ENCODE results near the gene HTR3C.
A peak's percentile ranks its signal among the peaks of the same experiment; 100 is the strongest.
"Not testable (repeated sequence)": the region's sequence is repeated elsewhere in the genome, so short reads cannot be mapped to it uniquely, and the experiment has no call there.

Gene HTR3C, protein sequence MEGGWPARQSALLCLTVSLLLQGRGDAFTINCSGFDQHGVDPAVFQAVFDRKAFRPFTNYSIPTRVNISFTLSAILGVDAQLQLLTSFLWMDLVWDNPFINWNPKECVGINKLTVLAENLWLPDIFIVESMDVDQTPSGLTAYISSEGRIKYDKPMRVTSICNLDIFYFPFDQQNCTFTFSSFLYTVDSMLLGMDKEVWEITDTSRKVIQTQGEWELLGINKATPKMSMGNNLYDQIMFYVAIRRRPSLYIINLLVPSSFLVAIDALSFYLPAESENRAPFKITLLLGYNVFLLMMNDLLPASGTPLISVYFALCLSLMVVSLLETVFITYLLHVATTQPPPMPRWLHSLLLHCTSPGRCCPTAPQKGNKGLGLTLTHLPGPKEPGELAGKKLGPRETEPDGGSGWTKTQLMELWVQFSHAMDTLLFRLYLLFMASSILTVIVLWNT

DNA sequence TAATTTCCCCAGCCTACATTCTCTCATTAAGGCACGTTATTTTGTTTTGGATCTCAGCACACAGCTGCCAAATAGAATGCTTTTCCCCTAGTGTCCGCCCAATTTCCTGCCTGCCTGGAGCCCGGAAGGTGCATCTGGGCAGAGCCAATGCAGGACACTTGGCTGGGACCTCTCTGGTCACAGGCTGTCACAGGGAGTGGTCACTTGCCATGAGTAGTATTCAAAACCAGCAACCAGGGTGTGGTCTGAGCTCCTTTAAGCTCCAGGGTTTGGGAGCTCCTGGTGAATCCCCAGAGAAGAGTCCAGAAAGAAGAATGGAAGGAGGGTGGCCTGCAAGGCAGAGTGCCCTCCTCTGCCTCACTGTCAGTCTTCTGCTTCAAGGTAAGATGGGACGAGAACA, at the start of gene HTR3C:
Gene HTR3C (plus strand): TSS at position 281 of the 400 bp plus-strand sequence. CDS start 34 bp downstream, at position 315.
- DNase-seq (ENCODE audit: low spot score), result no peak

DNA sequence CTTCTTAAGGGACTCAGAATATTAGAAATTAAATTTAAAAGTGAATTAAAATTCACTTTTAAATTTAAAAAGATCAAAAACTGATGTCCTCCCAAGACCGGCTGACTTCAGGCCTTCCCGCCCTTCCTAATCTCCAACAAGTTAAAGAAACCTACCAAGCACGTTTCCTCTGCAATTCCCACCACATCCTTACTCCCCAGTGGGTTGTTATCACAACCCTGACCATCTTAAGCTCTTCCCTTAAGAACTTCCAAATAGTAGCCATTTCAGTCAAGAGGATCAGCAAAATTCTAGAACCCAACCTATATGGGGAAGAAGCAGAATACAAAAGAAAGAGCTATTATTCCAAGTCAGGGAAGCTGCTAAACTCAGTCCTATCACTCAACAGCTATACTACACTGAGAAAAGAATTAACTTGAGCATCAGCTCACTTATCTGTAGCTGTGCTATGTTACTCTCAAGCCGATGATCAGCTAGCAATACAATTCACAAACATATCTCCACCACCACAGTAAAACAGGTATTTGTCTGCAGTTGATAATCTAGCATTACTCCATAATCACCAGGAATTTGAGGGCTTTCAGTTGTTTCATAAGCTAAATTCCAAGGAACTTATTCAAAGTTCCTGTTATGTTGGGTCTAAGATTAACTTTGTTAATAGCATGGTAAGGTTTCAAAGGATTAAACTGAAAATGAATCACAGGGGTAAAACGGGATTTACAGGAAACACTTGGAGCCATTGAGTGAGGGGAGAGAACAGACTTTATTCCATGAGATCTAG, 49.5 kb upstream of the HTR3C start:
- DNase-seq (ENCODE audit: low spot score), result no peak

DNA sequence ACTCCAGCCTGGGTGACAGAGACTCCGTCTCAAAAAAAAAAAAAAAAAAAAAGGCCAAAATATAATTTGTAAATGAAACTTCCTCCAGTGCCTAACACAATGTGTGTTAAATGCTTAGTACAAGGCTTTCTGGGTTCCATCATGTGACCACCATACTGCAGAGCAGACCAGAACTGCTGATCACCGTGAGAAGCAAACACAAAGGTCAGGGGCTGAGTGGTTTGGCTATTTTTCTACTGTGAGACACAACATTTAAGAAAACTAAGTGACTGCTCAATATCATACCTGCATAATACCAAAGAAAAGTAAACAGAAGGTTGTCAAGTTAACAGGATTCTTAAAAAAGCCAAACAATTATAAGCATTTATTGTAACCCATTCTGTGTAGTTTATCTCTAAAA, 48.4 kb upstream of the HTR3C start:
- DNase-seq (ENCODE audit: low spot score), result no peak

- peak; percentile 60 for DNase-seq (ENCODE audit: low spot score)
These were observed 46.8 kb upstream of the HTR3C start for GRCh38 chr3:184005941-184006507.

DNA sequence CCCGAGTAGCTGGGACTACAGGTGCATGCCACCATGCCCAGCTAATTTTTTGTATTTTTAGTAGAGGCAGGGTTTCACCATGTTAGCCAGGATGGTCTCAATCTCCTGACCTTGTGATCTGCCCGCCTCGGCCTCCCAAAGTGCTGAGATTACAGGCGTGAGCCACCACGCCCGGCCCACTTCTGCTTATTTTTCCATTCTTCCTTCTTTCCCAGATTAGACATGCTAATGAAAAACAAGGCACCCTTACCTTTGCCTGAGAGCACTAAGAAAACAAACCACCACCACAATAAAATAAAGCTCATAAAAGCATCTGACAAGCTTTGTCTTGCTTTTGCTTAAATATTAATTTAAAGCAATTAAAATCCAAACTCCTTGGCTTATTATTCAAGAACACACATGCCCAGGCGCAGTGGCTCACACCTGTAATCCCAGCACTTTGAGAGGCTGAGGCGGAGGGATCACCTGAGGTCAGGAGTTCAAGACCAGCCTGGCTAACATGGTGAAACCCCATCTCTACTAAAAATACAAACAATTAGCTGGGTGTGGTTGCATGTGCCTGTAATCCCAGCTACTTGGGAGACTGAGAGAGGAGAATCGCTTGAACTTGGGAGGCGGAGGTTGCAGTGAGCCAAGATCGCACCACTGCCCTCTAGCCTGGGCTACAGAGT, 45.6 kb upstream of the HTR3C start:
- DNase-seq (ENCODE audit: low spot score), result not testable (repeated sequence)

GRCh38 chr3:184008161-184008560, 44.7 kb upstream of the HTR3C start:
- DNase-seq (ENCODE audit: low spot score), result no peak

DNA sequence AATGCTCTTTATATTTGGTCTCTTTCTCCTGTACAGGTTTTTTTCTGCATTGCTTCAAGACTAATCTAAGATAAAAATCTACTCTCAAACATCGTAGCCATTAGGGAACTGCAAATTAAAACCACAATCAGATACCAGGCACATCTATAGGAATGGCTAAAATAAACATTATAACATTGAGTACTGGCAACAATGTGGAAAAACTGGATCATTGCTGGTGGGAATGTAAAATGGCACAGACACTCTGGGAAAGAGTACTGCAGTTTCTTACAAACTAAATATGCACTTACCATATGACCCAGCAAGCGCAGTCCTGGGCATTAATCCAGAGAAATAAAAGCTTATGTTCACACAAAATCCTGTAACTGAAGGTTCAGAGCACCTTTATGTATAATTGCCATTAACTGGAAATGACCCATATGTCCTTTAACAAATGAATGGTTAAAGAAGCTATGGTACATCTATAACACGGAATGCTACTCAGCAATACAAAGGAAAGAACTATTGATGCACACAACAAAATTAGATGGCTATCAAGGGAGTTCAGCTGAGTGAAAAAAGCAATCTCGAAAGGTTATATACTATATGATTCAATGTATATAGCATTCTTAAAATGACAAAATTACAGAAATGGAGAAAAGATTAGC, 41.5 kb upstream of the HTR3C start:
- DNase-seq (ENCODE audit: low spot score), result no peak

GRCh38 chr3:184011937-184012889, 40.6 kb upstream of the HTR3C start:
- no peak for DNase-seq (ENCODE audit: low spot score)

GRCh38 chr3:184015381-184016019, 37.3 kb upstream of the HTR3C start:
- no peak for DNase-seq (ENCODE audit: low spot score)

DNA sequence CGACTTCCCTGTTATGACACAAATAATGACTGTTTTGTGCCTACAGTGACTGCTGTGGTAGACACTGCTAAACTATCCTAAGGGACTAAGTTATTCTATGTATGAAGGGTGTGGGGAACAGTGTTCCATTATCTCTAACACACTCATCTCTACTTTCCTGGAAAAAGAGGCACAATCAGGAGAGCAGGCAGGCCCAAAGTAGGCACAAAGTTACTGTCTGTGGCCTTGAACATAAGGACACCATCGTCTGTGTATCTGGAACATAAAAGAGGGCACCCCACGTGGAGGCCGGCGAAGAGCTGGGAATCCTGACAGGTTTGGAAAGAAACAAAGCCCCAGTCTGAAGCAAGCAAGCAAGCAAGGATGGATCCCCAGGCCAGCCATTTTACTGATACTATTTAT, 36.7 kb upstream of the HTR3C start:
- DNase-seq (ENCODE audit: low spot score), result no peak

GRCh38 chr3:184016811-184017671, 35.8 kb upstream of the HTR3C start:
- peak; percentile 84 for DNase-seq (ENCODE audit: low spot score)

GRCh38 chr3:184017672-184018423, 35.0 kb upstream of the HTR3C start, which contains the start of gene ABCC5:
ABCC5 (minus strand) TSS chr3:184017884; CDS start chr3:184014392, 3,492 bp downstream.
- DNase-seq (ENCODE audit: low spot score), result peak; percentile 89

DNA sequence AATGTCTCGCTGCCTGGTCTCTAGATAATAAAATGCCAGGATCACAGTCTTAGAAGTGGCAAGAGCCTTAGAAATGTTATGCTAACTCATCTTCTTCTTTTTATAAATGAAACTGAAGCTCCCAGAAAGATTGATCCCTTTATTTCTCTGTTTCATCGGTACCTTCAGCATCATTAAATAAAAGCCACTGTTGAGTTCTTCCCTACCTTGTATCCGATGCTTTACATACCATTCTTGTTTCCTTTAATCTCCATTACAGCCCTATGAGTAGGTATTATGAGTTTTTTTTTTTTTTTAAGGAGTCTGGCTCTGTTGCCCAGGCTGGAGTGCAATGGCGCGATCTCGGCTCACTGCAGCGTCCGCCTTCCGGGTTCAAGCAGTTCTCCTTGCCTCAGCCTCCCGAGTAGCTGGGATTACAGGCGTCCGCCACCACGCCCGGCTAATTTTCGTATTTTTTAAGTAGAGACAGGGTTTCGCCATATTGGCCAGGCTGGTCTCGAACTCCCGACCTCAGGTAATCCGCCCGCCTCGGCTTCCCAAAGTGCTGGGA, 34.3 kb upstream of the HTR3C start:
- DNase-seq (ENCODE audit: low spot score), result no peak

GRCh38 chr3:184022323-184022722, 30.5 kb upstream of the HTR3C start:
- DNase-seq (ENCODE audit: low spot score), result no peak

DNA sequence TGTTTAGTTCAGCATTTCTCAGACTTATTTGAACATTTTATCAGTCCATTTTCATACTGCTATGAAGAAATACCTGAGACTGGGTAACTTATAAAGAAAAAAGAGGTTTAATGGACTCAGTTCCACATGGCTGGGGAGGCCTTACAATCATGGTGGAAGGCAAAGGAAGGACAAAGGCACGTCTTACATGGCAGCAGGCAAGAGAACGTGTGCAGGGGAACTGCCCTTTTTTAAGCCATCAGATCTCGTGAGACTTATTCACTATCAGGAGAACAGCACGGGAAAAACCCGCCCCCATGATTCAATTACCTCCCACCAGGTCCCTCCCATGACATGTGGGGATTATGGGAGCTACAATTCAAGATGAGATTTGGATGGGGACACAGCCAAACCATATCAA, 27.6 kb upstream of the HTR3C start:
- not testable (repeated sequence) for DNase-seq (ENCODE audit: low spot score)

DNA sequence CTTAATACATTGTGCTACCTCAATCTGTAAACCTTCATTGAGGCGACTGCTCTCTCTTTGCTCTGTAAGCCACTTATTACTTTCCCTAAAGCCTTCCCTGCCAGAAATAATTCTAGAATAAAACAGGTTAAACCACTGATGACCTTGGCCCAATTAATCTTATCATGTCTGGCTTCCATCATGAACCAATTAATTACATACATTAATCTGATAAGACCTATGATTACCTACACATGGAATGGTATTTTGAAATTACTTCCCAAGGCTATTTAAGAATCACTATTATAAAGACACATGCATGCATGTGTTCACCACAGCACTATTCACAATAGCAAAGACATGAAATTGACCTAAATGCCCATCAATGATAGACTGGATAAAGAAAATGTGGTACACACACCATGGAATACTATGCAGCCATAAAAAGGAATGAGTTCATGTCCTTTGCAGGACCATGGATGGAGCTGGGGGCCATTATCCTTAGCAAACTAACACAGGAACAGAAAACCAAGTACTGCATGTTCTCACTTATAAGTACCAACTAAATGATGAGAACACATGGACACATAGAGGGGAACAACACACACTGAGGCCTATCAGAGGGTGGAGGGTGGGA, 24.5 kb upstream of the HTR3C start:
- not testable (repeated sequence) for DNase-seq (ENCODE audit: low spot score)

DNA sequence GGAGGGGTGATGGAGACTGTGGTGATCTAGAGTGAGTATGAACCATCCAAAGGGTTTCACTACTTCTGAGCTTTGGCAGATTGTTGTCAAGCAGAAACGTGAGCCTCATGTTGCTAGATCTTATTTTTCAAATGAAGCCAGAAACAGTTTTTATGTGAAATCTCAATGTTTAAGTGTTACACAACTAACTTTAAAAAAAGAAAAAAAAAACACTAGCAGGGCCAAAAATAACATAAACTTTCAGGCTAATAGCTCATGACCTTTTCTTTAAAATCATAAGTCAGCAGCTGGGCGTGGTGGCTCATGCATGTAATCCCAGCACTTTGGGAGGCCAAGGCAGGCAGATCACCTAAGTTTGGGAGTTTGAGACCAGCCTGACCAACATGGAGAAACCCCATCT, 23.4 kb upstream of the HTR3C start:
- no peak for DNase-seq (ENCODE audit: low spot score)
